ENCODE measurements around the gene TRMT61A.

TRMT61A gene

DNA sequence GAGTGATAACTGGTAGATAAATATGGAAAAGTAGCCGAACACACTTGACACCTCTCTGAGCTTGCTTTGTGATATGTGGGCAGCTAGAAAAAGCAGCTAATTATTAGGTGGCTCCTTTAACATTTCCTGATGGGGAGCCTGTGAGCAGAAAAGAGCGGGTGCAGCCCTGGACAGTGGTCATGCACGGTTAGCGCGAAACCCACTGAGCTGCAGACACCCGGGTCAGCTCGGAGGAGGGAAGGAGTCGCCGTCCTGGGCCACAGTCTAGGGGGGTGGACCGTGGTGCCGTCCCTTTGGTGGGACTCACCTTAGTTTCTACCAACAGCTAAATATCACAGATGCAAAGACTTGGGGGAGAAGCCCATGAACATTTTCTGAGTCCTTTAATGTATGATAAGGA is 40.4 kb downstream of the TRMT61A start:
- no peak for DNase-seq

DNA sequence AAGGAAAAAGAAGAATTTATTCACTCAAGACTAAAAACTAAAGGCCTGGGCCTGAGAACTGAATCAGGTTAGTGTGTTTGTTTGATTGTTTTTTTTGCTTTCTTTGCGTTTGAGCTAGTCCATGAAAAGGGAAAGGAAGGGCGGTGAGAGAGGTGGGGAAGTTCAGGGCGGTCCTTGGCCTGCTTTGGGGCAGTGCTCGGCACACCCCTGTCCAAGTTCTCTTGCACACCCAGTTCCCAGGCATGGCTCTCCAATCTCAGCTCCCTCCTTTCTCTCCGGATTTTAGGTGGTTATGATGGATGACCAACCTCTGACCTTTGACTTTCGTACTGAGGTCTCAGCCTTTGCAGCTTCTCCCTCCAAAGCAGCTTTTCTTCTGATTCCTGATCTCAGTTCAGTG is 45.1 kb downstream of the TRMT61A start:
- DNase-seq, result no peak

DNA sequence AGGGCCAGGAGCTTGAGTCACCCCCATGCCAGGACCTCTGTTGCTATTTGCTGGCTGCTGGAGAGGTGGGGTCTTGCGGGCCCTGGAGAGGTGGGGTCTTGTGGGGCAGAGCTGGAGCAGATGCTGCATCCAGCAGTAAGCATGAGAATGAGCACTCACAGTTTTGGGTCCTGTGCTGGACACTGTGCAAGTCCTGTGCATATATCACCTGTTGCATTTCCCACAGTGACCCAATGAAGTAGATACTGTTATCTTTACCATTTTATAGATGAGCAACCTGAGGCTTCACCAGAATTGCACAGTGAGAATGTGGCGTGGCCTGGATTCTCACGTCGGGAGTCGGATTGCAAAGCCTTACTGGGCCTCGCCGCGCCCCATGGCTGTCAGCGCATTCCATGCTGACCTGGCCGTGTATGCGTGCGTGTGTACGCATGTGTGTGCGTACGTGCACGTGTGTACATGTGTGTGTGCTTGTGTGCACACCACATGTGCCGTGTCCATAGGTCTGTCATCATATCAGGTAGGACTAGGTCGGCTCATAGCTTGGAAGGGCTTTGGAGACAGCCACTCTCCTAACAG is 45.8 kb downstream of the TRMT61A start:
- DNase-seq, result no peak

DNA sequence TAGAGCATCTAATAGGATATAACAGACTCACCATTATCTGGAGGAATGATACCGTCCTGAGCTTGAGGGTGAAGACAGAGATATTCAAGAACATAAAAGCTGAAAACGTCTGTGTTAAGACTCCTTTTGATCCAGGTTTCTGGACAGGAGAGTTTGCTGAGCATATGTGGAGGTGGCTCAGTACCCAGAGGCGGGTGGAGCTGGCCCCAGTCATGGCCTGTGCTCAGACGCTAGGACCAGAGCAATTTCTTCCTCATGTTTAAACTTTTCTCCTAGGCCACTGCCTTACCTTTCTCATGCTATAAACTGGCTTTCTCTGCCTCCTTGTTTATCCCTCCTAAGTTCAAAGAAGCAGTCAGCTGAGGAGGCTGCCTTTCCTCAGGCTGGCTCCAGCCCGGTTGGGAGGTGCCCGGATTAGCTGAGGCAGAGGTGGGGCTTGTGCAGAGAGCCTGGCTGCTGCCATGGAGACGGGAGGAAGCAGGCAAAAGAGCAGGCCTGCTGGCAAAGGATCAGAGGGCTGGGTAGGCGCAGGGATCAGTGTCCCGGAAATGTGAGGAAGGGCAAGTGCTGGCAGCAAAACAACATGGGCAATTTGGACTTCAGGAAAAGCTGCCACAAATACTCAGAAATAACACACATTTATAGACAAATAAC is 47.5 kb downstream of the TRMT61A start:
- DNase-seq, result no peak

DNA sequence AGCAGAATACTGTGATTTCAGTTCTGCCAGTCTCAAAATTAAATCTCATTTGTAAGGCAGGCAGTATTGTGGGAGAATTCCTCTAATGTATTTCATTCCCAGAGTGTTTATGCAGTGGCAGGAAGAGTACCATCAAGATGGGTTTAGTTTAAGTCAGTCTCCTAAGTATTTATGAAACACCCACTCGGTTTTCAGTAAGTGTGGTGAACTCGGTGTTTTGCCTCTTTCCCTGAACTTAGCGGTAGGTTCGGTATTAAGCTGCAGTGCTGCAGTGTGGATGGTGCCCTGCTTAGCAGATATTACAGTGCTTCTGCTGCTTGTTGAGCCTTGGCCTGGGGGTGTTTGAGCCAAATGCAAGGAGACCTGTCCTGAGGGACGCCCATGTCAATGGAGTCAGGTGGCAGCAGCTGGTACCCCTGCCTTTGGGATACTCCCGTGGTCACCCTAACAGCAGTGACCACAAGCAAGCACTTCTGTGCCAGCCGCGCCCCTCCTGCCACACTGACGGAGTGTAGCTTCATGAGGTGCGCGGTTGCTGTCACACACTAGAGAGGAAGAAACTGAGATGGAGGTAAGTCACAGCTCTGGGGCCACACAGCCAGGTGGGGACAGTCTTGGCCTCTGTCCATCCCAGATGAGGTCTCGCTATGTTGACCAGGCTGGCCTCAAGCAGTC is 49.5 kb downstream of the TRMT61A start:
- DNase-seq, result no peak

DNA sequence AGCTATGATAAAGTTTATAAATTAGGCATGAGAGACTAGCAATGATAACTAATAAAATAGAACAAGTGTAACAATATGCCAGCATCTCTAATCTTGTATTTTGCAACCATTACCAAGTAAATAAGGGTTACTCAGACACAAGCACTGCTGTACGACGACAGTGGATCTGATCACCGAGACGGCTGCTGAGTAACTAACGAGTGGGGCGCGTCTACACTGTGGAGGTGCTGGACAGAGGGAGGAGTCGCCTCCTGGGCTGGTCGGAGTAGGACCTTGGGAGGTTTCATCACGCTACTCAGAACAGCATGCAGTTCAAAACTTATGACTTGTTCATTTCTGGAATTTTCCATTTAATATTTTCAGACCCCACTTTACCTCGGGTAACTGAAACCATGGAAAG is 52.2 kb downstream of the TRMT61A start:
- no peak for DNase-seq

DNA sequence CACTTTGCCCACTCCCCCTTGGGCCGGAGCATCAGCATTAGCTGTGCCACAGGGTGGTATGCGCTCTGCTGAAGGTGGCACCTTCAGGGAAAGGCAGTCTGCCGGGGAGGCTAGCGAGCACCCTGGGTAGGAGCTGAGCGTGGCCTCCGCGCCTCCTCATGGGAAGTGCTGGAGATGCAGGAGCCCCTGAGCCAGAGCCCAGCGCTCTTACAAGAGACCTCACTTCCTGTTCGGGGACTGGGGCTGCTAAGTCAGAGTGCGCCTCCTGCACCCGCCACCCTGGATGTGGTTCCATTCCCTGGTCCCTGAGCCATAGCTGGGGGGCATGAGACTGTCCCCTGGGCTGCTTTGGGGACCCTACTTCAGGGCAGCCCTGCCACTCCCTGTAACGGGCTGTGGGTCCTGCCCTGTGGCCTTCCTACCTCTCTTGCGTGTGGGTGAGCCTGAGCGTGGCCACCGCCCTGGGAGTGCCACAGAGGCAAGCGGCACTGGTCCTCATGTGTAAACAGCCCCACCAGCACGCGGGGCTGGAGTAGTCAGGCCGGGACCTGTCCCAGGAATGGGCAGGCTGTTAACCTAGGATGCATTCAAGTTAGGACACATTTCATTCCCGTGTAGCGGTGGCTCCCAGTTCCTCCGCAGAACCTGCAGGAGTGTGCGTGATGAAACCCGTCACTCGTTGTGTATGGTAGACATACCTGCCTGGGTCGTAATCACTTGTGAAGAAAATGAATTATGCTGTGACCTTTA is 53.1 kb downstream of the TRMT61A start:
- DNase-seq, result no peak

DNA sequence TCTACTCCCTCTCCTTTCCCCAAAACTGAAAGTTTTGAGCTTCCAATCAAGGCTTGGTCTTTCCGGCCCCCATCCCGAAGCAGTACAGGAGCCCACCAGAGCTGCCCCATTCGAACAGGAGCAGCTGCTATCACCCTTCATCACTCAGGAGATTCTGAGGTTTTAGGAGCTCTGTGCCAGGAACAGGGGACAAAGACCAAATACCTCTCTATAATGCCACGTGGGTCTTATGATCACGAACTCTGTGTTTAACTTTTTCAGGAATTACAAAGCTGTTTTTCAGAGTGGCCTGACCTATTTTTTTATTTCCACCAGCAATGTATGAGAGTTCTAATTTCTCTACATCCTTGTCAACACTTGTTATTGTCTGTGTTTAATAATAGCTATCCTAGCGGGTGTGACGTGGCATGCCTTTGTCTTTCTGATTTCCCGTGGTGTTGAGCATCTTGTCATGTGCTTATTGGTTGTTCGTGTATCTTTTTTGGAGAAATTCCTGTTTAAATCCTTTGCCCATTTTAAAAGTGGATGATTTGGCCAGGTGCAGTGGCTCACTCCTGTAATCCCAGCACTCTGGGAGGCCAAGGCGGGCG is 55.4 kb downstream of the TRMT61A start:
- no peak for DNase-seq
